EH (cell line): Measurements from ENCODE around the gene ATP2A1.

Source experiments
- DNase-seq: peaks from one replicate; pipeline ENCODE4 v3.0.0-alpha.2; 2015; ENCODE audit warnings: low read depth

The ATP2A1 gene

GRCh38 chr16:28878083-28878926 lies at the start of gene ATP2A1:
TSS of gene ATP2A1 (plus strand) at chr16:28878488. CDS start at chr16:28878672, 184 bp downstream.
- no peak for DNase-seq

- DNase-seq: no peak
Measured at GRCh38 chr16:28829747-28830146, 48.5 kb upstream of the ATP2A1 start.

- no peak for DNase-seq
Measured at GRCh38 chr16:28830531-28830930, 47.8 kb upstream of the ATP2A1 start.

GRCh38 chr16:28834349-28834748 lies 43.9 kb upstream of the ATP2A1 start:
- no peak for DNase-seq

- DNase-seq: no peak
Measured at GRCh38 chr16:28834873-28835863, 43.1 kb upstream of the ATP2A1 start.

- no peak for DNase-seq
Measured at GRCh38 chr16:28835864-28836760, 42.2 kb upstream of the ATP2A1 start.

- no peak for DNase-seq
Measured at GRCh38 chr16:28836761-28837064, 41.6 kb upstream of the ATP2A1 start.

GRCh38 chr16:28837672-28838557 lies 40.4 kb upstream of the ATP2A1 start:
- DNase-seq: no peak

GRCh38 chr16:28838558-28838918 lies 39.8 kb upstream of the ATP2A1 start:
- no peak for DNase-seq

- no peak for DNase-seq
Measured at GRCh38 chr16:28839004-28839639, 39.2 kb upstream of the ATP2A1 start.

GRCh38 chr16:28839899-28840298 lies 38.4 kb upstream of the ATP2A1 start:
- no peak for DNase-seq

- no peak for DNase-seq
Measured at GRCh38 chr16:28842696-28843095, 35.6 kb upstream of the ATP2A1 start.

- no peak for DNase-seq
Measured at GRCh38 chr16:28843766-28844165, 34.5 kb upstream of the ATP2A1 start.

- DNase-seq: no peak
Measured at GRCh38 chr16:28844226-28844885, 33.9 kb upstream of the ATP2A1 start.

GRCh38 chr16:28845293-28845692 lies 33.0 kb upstream of the ATP2A1 start:
- peak; percentile 48 for DNase-seq

GRCh38 chr16:28845761-28846079 lies 32.6 kb upstream of the ATP2A1 start:
- no peak for DNase-seq

GRCh38 chr16:28846080-28846932 lies 32.0 kb upstream of the ATP2A1 start, which contains the start of gene TUFM:
TSS of gene TUFM (minus strand) at chr16:28846348. CDS start at chr16:28846269, 79 bp downstream.
- peak; percentile 99 for DNase-seq

GRCh38 chr16:28846933-28847273 lies 31.4 kb upstream of the ATP2A1 start:
- peak; percentile 35 for DNase-seq

GRCh38 chr16:28858421-28858820 lies 19.9 kb upstream of the ATP2A1 start:
- DNase-seq: peak; percentile 38
